Progenitor cell of endocrine pancreas (in vitro differentiated cells): ENCODE data around the gene UBASH3B. TPM values are rescaled to one million over a fixed set of nuclear protein-coding genes. Genes with fewer than 3 reads are reported as not detected.

Experiments used
- DNase-seq: peaks from one replicate; pipeline ENCODE4 v3.0.0; 2021; ENCODE audit warnings: low spot score; ENCODE audit not compliant: unreplicated experiment
- H3K27ac Mint-ChIP-seq: 2 replicates; pipeline ENCODE4 v1.8.0; 2021; ENCODE audit warnings: mild to moderate bottlenecking, moderate library complexity, mixed read lengths
- H3K27me3 Mint-ChIP-seq: 2 replicates; pipeline ENCODE4 v1.8.0; 2021; ENCODE audit warnings: mixed read lengths
- H3K36me3 Mint-ChIP-seq: 2 replicates; pipeline ENCODE4 v1.8.0; 2022; ENCODE audit warnings: mixed read lengths; ENCODE audit not compliant: insufficient read depth
- H3K4me1 Mint-ChIP-seq: 2 replicates; pipeline ENCODE4 v1.8.0; 2021; ENCODE audit warnings: low read depth, mixed read lengths
- H3K4me3 Mint-ChIP-seq: 2 replicates; pipeline ENCODE4 v1.8.0; 2021; ENCODE audit warnings: low read depth, mild to moderate bottlenecking, moderate library complexity, mixed read lengths
- H3K9me3 Mint-ChIP-seq: 2 replicates; pipeline ENCODE4 v1.8.0; 2021; ENCODE audit warnings: low read depth, mixed read lengths
- CTCF ChIP-seq: fragments of 200-600 bp; sonication (generic); IDR thresholded peaks from one replicate; pipeline ENCODE4 v1.5.0; 2021; ENCODE audit warnings: antibody characterized with exemption, mild to moderate bottlenecking; ENCODE audit not compliant: unreplicated experiment
- total RNA-seq: library from RNA; stranded (reverse); gene quantifications from 2 replicates; pipeline ENCODE4 v1.2.1, GENCODE V29; 2021

Gene UBASH3B
- total RNA-seq, 1 donor from 2014 or later: 2.4 TPM

- DNase-seq: no peak
- Mint-ChIP-seq H3K36me3 (no peaks in the 10 kb centered on the region), H3K9me3 (no peaks in the 10 kb centered on the region), H3K4me1 (no peaks in the 10 kb centered on the region), H3K27me3 (peaks cover 6% of the 10 kb centered on the region), H3K27ac (no peak overlapping the region), H3K4me3 (no peak overlapping the region)
- no peak for TF ChIP-seq CTCF
Measured at GRCh38 chr11:122764371-122765090, 109.0 kb downstream of the UBASH3B start.

GRCh38 chr11:122765487-122766131, 110.1 kb downstream of the UBASH3B start:
- Mint-ChIP-seq H3K27me3 (peaks cover 6% of the 10 kb centered on the region), H3K27ac (no peak overlapping the region), H3K4me1 (no peaks in the 10 kb centered on the region), H3K36me3 (no peaks in the 10 kb centered on the region), H3K9me3 (no peaks in the 10 kb centered on the region), H3K4me3 (no peak overlapping the region)
- TF ChIP-seq CTCF: no peak
- no peak for DNase-seq

GRCh38 chr11:122769126-122769780, 113.7 kb downstream of the UBASH3B start:
- no peaks in the 10 kb centered on the region for H3K36me3 Mint-ChIP-seq
- H3K27me3 Mint-ChIP-seq: peaks cover 16% of the 10 kb centered on the region
- no peak for TF ChIP-seq CTCF
- H3K9me3 Mint-ChIP-seq: no peaks in the 10 kb centered on the region
- no peak for DNase-seq
- H3K27ac Mint-ChIP-seq: no peak overlapping the region
- no peak overlapping the region for H3K4me3 Mint-ChIP-seq
- H3K4me1 Mint-ChIP-seq: no peaks in the 10 kb centered on the region

- Mint-ChIP-seq H3K9me3 (no peaks in the 10 kb centered on the region), H3K27me3 (peaks cover 24% of the 10 kb centered on the region), H3K4me1 (no peaks in the 10 kb centered on the region), H3K36me3 (no peaks in the 10 kb centered on the region), H3K27ac (no peak overlapping the region), H3K4me3 (no peak overlapping the region)
- no peak for DNase-seq
- no peak for TF ChIP-seq CTCF
Measured at GRCh38 chr11:122772945-122773344, 117.4 kb downstream of the UBASH3B start.

GRCh38 chr11:122773781-122774266, 118.3 kb downstream of the UBASH3B start:
- DNase-seq: no peak
- no peaks in the 10 kb centered on the region for H3K9me3 Mint-ChIP-seq

More at GRCh38 chr11:122773781-122774266, 118.3 kb downstream of the UBASH3B start:
- Mint-ChIP-seq H3K36me3 (no peaks in the 10 kb centered on the region), H3K4me3 (no peak overlapping the region), H3K27ac (no peak overlapping the region), H3K4me1 (no peaks in the 10 kb centered on the region), H3K27me3 (peaks cover 27% of the 10 kb centered on the region)
- no peak for TF ChIP-seq CTCF
